H9 (cell line): ENCODE data around the gene PLA2G15. TPM values are rescaled to one million over a fixed set of nuclear protein-coding genes. Genes with fewer than 3 reads are reported as not detected.

Experiments used
- DNase-seq: peaks from one replicate; pipeline ENCODE4 v3.0.0-alpha.2; 2017
- H2AFZ ChIP-seq: one replicate; pipeline ENCODE4 v1.6.1; 2013; ENCODE audit warnings: mild to moderate bottlenecking, low read length, control low read depth, moderate library complexity
- H2AK5ac ChIP-seq: 2 replicates; pipeline ENCODE4 v1.6.1; 2013; ENCODE audit warnings: low read length, control low read depth, mixed read lengths; ENCODE audit not compliant: insufficient read length
- H2BK120ac ChIP-seq: one replicate; pipeline ENCODE4 v1.6.1; 2013; ENCODE audit warnings: low read depth, mild to moderate bottlenecking, low read length, control low read depth, inconsistent platforms; ENCODE audit not compliant: poor library complexity, severe bottlenecking
- H2BK12ac ChIP-seq: 2 replicates; pipeline ENCODE4 v1.6.1; 2013; ENCODE audit warnings: low read length, control low read depth, mixed read lengths, low read depth; ENCODE audit not compliant: insufficient read length
- H2BK15ac ChIP-seq: 2 replicates; pipeline ENCODE4 v1.6.1; 2013; ENCODE audit warnings: low read depth, low read length, control low read depth
- H2BK20ac ChIP-seq: one replicate; pipeline ENCODE4 v1.6.1; 2013; ENCODE audit warnings: low read depth, mild to moderate bottlenecking, low read length, control low read depth, inconsistent platforms; ENCODE audit not compliant: poor library complexity, severe bottlenecking
- H2BK5ac ChIP-seq: 2 replicates; pipeline ENCODE4 v1.6.1; 2013; ENCODE audit warnings: low read length, control low read depth, mixed read lengths; ENCODE audit not compliant: insufficient read length
- H3K14ac ChIP-seq: 2 replicates; pipeline ENCODE4 v1.6.1; 2013; ENCODE audit warnings: low read length, control low read depth; ENCODE audit not compliant: insufficient read depth
- H3K18ac ChIP-seq: 2 replicates; pipeline ENCODE4 v1.6.1; 2013; ENCODE audit warnings: low read depth, mild to moderate bottlenecking, mixed read lengths, low read length, control low read depth; ENCODE audit not compliant: insufficient read length
- H3K23ac ChIP-seq: 2 replicates; pipeline ENCODE4 v1.6.1; 2013; ENCODE audit warnings: low read length, control low read depth, mixed read lengths, low read depth; ENCODE audit not compliant: insufficient read length
- H3K23me2 ChIP-seq: 2 replicates; pipeline ENCODE4 v1.6.1; 2013; ENCODE audit warnings: low read depth, mild to moderate bottlenecking, mixed read lengths, low read length, control low read depth; ENCODE audit not compliant: insufficient read length, poor library complexity, severe bottlenecking
- H3K27ac ChIP-seq: 2 replicates; pipeline ENCODE4 v1.5.1; 2013; ENCODE audit warnings: low read length, control low read depth, mixed read lengths, low read depth; ENCODE audit not compliant: insufficient read length
- H3K27me3 ChIP-seq: 2 replicates; pipeline ENCODE4 v1.6.1; 2013; ENCODE audit warnings: low read length, control low read depth, inconsistent platforms; ENCODE audit not compliant: insufficient read depth
- H3K4ac ChIP-seq: 2 replicates; pipeline ENCODE4 v1.6.1; 2013; ENCODE audit warnings: low read depth, mild to moderate bottlenecking, control low read depth, inconsistent platforms, low read length, moderate library complexity
- H3K4me1 ChIP-seq: 2 replicates; pipeline ENCODE4 v1.6.1; 2013; ENCODE audit warnings: low read length, control low read depth, inconsistent platforms; ENCODE audit not compliant: insufficient read depth
- H3K4me2 ChIP-seq: 2 replicates; pipeline ENCODE4 v1.6.1; 2013; ENCODE audit warnings: low read length, control low read depth, mixed read lengths; ENCODE audit not compliant: insufficient read length, insufficient read depth
- H3K56ac ChIP-seq: 2 replicates; pipeline ENCODE4 v1.6.1; 2013; ENCODE audit warnings: low read depth, mild to moderate bottlenecking, mixed read lengths, low read length, control low read depth; ENCODE audit not compliant: insufficient read length
- H3K79me1 ChIP-seq: 2 replicates; pipeline ENCODE4 v1.6.1; 2013; ENCODE audit warnings: low read depth, mild to moderate bottlenecking, moderate library complexity, low read length, control low read depth, inconsistent platforms; ENCODE audit not compliant: insufficient read depth, poor library complexity, severe bottlenecking
- H3K79me2 ChIP-seq: 2 replicates; pipeline ENCODE4 v1.6.1; 2013; ENCODE audit warnings: low read length, control low read depth, inconsistent platforms; ENCODE audit not compliant: insufficient read depth
- H3K9ac ChIP-seq: 2 replicates; pipeline ENCODE4 v1.6.1; 2013; ENCODE audit warnings: low read length, control low read depth, mixed read lengths; ENCODE audit not compliant: insufficient read length; ENCODE audit errors: extremely low read depth
- H3K9me3 ChIP-seq: one replicate; pipeline ENCODE4 v1.6.1; 2013; ENCODE audit warnings: low read depth, low read length, inconsistent platforms; ENCODE audit not compliant: control insufficient read depth
- H3T11ph ChIP-seq: one replicate; pipeline ENCODE4 v1.6.1; 2013; ENCODE audit warnings: mild to moderate bottlenecking, low read length, control low read depth, inconsistent platforms
- H4K20me1 ChIP-seq: one replicate; pipeline ENCODE4 v1.6.1; 2013; ENCODE audit not compliant: control insufficient read depth, insufficient read length, insufficient read depth
- H4K5ac ChIP-seq: 2 replicates; pipeline ENCODE4 v1.6.1; 2013; ENCODE audit warnings: low read depth, mild to moderate bottlenecking, mixed read lengths, low read length, control low read depth; ENCODE audit not compliant: insufficient read length
- H4K8ac ChIP-seq: replicated peaks from 2 replicates; pipeline ENCODE4 v1.6.1; 2013; ENCODE audit warnings: low read length, control low read depth, mixed read lengths, low read depth; ENCODE audit not compliant: insufficient read length
- H4K91ac ChIP-seq: 2 replicates; pipeline ENCODE4 v1.6.1; 2013; ENCODE audit warnings: low read depth, mild to moderate bottlenecking, moderate library complexity, mixed read lengths, low read length, control low read depth; ENCODE audit not compliant: insufficient read length
- H3K27ac Mint-ChIP-seq, 3 experiments: 2 replicates in 2 of 3; 3 replicates in 1 of 3; pipeline ENCODE4 v1.8.0; 2020 to 2021; ENCODE audit warnings: mixed read lengths in 3 of 3, mild to moderate bottlenecking in 1 of 3, moderate library complexity in 1 of 3
- H3K27me3 Mint-ChIP-seq: 2 replicates; pipeline ENCODE4 v1.8.0; 2021; ENCODE audit warnings: low read depth, mild to moderate bottlenecking, moderate library complexity, mixed read lengths
- H3K36me3 Mint-ChIP-seq, 3 experiments: 2 replicates in 2 of 3; 3 replicates in 1 of 3; pipeline ENCODE4 v1.8.0; 2020 to 2021; ENCODE audit warnings: low read depth in 3 of 3, mixed read lengths in 3 of 3; ENCODE audit not compliant: insufficient read depth in 1 of 3
- H3K4me1 Mint-ChIP-seq, 2 experiments: 2 replicates each; pipeline ENCODE4 v1.8.0; 2020; ENCODE audit warnings: mixed read lengths in 2 of 2
- H3K4me3 Mint-ChIP-seq, 2 experiments: 2 replicates in 1 of 2; 3 replicates in 1 of 2; pipeline ENCODE4 v1.8.0; 2020 to 2021; ENCODE audit warnings: mild to moderate bottlenecking in 2 of 2, mixed read lengths in 2 of 2, moderate library complexity in 1 of 2
- H3K9me3 Mint-ChIP-seq, 2 experiments: 2 replicates in 1 of 2; 3 replicates in 1 of 2; pipeline ENCODE4 v1.8.0; 2020; ENCODE audit warnings: mild to moderate bottlenecking in 2 of 2, mixed read lengths in 2 of 2, moderate library complexity in 1 of 2
- CTCF ChIP-seq: fragments of 200-600 bp; sonication (generic); conservative IDR thresholded peaks from 3 replicates; pipeline ENCODE4 v1.8.0; 2021; ENCODE audit warnings: antibody characterized with exemption, mild to moderate bottlenecking
- WGBS: extraction: QIAGEN DNeasy Blood & Tissue Kit; methylation state at CpG from one replicate; pipeline ENCODE4 v1.1.7; 2013; ENCODE audit warnings: missing lambda C conversion rate, low lambda C conversion rate, mixed read lengths; ENCODE audit not compliant: insufficient read length; ENCODE audit errors: extremely low coverage; 5-methylcytosine and 5-hydroxymethylcytosine counted together
- total RNA-seq: library from RNA; stranded (reverse); gene quantifications from 2 replicates; pipeline ENCODE4 v1.2.1, GENCODE V29; 2021

The PLA2G15 gene
- total RNA-seq, 1 experiment from 2014 or later, result 11.0 TPM

DNA sequence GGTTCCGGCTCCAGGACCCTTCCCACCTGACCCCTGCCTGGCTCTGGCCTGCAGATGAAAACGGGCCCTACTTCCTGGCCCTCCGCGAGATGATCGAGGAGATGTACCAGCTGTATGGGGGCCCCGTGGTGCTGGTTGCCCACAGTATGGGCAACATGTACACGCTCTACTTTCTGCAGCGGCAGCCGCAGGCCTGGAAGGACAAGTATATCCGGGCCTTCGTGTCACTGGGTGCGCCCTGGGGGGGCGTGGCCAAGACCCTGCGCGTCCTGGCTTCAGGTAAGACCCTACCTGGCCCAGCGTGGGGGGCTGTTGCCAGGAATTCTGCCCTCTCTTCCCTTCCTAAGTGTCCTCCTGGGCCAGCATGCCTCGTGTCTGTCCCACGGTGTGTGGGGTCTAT is 10.5 kb downstream of the PLA2G15 start:
- no peak overlapping the region for H4K8ac ChIP-seq
- Mint-ChIP-seq H3K4me3 (no peak overlapping the region), H3K4me1 (0 out of 4 replicates have a peak, but pooled peaks cover 0 to 3% of the 10 kb centered on the region in 2 experiments), H3K27ac (no peak overlapping the region), H3K36me3 (peaks cover 0 to 17% (median 1%) of the 10 kb centered on the region in 3 experiments; a peak in 3 of 7 replicates), H3K9me3 (no peaks in the 10 kb centered on the region), H3K27me3 (no peaks in the 10 kb centered on the region)
- no peaks in the 10 kb centered on the region for H3K79me2 ChIP-seq
- no peaks in the 10 kb centered on the region for H4K20me1 ChIP-seq
- H3K23me2 ChIP-seq, result no peaks in the 10 kb centered on the region
- no peaks in the 10 kb centered on the region for H3K9me3 ChIP-seq
- H4K5ac ChIP-seq, result no peak overlapping the region
- no peaks in the 10 kb centered on the region for H3K27me3 ChIP-seq
- H2BK15ac ChIP-seq, result no peak overlapping the region
- no peak overlapping the region for H4K91ac ChIP-seq
- H3K79me1 ChIP-seq, result no peaks in the 10 kb centered on the region
- no peak overlapping the region for H3K23ac ChIP-seq
- no peak for DNase-seq
- WGBS, result no CpG with 5 or more reads among the region's 18 CpGs
- H3K14ac ChIP-seq, result no peak overlapping the region
- no peaks in the 10 kb centered on the region for H3K4me1 ChIP-seq
- H2AK5ac ChIP-seq, result no peak overlapping the region
- H3T11ph ChIP-seq, result no peak overlapping the region
- no peak for TF ChIP-seq CTCF
- no peak overlapping the region for H2BK20ac ChIP-seq
- no peak overlapping the region for H3K56ac ChIP-seq
- no peak overlapping the region for H2BK120ac ChIP-seq
- H3K18ac ChIP-seq, result no peak overlapping the region
- H2AFZ ChIP-seq, result no peak overlapping the region
- no peak overlapping the region for H3K9ac ChIP-seq
- no peak overlapping the region for H3K4ac ChIP-seq
- H3K4me2 ChIP-seq, result no peak overlapping the region
- no peak overlapping the region for H3K27ac ChIP-seq
- no peak overlapping the region for H2BK5ac ChIP-seq
- H2BK12ac ChIP-seq, result no peak overlapping the region
